ENCODE data around the gene CAGE1.

Gene CAGE1

DNA sequence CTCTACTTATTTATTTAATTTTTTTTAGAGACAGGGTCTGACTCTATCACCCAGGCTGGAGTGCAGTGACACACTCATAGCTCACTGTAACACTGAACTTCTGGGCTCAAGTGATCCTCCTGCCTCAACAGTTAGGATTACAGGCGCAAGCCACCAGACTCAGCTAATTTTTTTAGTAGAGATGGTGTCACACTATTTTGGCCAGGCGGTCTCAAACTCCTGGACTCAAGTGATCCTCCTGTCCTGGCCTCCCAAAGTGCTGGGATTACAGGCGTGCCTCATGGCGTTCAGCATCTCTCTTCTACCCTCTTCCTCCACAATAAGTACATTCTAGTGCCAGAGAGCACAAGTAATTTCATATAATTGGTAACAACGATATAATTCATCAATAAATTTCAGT, 82.0 kb downstream of the CAGE1 start:
- DNase-seq, result no peak

DNA sequence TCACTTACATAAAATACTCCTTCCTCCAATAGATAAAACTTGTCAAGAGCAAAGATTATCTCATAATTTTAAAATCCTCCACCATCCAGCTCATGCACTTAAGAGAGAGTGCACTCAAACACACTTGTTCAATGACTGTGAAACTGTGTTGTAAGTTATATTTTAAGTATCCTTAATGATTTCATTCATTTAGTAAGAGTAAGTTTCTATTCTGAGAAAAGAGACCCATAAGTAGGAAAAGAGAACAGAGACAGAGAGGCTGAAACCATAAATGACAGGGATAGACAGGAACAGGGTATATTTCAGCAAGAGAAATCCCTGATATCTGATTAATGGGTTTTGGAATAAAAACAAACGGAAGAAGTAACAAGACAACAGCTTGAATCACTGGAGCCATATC, 84.7 kb downstream of the CAGE1 start:
- DNase-seq, result no peak

DNA sequence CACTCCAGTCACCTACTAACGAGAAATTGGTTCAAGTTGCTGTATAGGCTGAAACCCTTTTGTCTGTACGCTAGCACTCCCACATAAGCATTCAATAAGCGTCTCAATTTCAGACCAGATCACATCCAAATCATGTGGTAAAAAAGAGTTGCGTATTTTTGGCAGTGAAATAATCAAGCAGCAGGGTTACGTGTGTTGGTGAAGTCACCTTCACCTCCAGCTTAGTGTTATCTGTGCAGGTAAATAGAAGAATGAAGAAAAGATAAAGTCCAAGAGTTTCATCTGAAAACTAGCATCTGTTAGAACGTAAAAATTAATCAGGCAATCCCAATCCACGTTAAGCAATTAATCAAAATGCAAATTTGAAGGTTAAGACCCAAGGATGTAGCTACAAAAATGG, 87.8 kb downstream of the CAGE1 start:
- DNase-seq, result no peak

DNA sequence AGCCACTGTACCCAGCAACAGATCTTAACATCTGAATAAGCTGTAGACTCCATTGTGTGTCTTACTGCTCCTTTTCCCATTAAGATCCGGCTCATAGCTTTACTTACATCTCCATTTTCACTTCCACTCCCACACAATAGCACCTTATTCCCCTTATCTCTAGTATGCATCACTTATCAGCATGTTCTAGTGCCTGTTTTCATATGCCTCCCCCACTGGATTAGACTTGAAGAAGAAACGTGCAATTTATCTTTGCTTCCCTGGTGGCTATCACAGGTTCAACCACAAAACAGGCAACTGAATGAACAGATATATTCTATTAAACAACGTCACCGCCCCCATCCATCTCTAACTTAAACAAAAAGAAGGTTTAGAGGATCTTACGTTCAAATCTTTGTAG, 88.6 kb downstream of the CAGE1 start:
- no peak for DNase-seq

DNA sequence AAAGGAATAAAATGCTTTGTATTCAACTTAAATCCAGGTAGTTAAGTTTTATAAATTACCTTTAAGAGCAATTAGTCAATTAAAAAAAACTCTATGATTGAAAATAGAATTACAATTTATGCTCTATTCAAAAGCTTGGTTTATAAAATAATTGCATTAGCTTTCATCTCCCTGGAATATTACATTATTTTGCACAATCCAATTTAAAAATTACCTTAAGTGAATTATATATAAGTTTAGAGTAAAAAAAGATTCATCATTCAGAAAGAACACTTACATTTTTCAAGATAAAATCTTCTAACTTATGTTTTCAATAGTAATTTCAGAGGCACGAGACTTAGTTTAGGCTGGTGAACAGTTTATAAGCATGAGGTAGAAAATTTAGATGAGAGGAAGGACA, 91.4 kb downstream of the CAGE1 start:
- DNase-seq, result no peak

DNA sequence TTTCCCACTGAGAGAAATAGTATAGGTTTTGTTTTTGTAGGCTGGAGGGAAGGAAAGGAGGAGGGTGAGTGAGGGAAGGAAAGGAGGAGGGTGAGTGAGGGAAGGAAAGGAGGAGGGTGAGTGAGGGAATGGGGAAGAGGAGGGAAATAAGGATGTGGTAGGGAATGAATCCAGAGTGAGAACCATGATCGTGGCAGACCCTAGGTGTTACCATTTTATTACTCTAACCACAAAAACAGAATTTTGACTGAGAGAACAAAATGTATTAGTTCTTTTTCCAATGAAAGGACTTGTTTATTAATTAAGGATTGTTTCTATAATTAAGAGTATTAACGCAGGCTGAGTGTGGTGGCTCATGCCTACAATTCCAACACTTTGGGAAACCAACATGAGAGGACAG, 92.9 kb downstream of the CAGE1 start:
- no peak for DNase-seq

GRCh38 chr6:7295916-7296315, 93.6 kb downstream of the CAGE1 start:
- no peak for DNase-seq

- no peak for DNase-seq
Measured at GRCh38 chr6:7292596-7293255, 96.8 kb downstream of the CAGE1 start.

- no peak for DNase-seq
Measured at GRCh38 chr6:7290079-7290478, 99.5 kb downstream of the CAGE1 start.

- no peak for DNase-seq
Measured at GRCh38 chr6:7285416-7285815, 104.1 kb downstream of the CAGE1 start.

GRCh38 chr6:7283676-7284075, 105.9 kb downstream of the CAGE1 start:
- DNase-seq, result no peak

DNA sequence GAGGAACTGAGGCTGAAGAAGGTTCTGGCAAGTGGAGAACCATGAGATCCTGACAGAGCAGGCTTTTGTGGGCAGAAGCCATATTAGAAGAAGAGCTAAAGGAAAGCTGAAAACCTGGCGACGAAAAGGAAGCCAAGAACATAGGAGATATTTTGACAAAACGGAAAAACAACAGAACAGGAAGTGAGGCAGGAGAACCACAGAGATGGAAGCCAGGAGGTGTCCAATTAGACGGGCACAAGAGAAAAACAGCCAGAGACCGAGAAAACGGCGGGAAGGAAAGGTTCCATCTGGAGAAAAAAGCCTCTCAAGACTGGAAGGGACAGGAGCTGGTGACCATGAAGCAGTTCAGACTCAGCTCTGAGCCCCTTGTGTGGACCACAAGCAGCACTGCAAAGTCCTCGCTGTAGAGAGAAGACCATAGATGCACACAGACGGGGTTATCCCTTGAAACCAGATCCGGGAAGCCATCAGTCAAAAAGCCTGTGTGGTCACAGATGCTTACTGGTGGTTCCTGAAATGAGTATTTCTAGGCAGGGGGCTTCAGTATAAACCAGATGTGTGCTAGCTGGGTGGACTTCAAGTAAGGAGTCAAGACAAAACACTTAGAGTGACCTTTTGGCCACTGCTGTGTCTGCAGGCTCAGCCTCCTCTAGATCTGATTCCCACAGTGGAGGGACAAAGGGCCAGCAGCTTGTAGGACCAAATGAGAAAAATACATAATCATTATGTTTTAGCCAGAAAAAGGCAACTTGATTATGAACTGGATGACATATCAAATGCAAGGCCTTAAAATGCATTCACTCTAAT, 107.2 kb downstream of the CAGE1 start:
- no peak for DNase-seq
